Myocyte (in vitro differentiated cells): ENCODE results near the gene CERK. TPM values are rescaled to one million over a fixed set of nuclear protein-coding genes. Genes with fewer than 3 reads are reported as not detected.

Experiments used
- DNase-seq: peaks from one replicate; pipeline ENCODE4 v3.0.0-alpha.2; 2012; ENCODE audit warnings: low read depth
- total RNA-seq: library from RNA; depleted of rRNA; stranded (reverse); fragments of >200 nt; gene quantifications from 2 replicates; pipeline ENCODE4 v1.2.3, GENCODE V29; 2014

Gene CERK
- total RNA-seq, 1 donor from 2014 or later, result 32.9 TPM

DNA sequence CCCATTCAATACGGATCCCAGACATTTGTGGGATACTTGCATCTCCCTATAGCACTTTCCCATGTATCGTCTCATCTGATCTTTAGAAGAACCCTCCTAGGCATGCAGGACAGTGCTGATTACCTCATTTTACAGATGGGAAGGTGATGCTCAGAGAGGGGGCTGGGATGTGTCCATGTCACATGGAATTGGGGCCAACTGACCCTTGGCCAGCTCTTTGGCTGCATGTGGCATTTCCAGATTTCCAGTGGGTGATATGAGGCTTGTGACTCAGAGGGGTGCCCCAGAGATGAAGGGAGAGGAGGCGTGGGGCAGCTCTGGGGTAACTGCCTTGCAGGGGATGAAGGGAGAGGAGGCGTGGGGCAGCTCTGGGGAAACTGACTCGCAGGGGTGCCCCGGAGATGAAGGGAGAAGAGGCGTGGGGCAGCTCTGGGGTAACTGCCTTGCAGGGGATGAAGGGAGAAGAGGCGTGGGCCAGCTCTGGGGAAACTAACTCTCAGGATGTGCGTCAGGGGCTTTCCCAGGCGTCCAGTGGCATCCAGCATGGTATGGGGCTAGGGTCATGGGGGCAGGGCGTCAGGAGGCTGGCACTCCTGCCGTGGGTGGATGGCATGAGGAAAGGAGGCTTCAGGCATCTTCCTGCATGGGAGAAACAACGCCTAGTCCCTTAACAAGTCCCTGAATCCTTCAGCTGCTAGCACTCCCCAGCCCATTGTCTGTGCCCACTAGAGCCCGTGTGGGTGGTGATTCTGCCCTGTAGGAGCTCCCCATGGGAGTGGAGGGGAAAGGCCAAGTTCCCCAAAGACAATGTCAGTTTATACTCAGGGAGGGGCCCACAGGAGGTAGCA is 11.9 kb upstream of the CERK start:
- no peak for DNase-seq

DNA sequence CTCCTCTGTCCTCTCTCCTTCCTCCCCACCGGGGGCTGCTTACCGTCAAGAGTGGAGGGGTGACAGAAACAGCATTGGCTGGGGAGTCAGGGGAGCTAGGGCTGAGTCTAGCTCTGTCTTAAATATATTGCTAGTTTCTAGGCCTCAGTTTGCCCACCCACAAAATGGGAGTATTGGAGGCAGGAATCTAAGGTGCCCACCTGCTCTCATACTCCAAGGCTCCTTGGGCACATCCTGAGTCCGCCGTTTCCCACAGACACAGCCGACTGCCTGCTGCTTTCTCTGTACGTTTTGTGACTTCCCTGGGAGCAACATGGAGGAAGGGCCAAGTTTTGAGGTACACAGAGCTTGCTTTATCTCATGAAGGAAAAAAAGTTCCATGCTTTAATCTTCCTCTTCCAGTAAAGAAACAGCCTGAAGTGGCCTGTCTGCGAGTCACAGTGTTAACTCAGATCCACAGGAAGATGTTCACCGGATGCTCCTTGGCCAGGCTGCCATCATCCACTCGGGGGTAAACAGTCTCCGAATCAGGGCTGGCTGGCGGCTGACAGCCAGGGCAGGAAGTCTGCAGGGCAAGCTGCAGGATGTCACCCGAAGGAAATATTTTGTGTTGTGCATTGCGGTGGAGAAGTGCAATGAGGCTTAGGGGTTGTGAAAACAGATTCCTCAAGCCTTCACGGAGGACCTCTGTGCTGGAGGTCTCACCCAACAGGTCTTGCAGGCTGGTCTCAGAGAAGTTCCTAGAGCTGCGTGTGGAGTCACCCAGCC is 11.0 kb upstream of the CERK start:
- DNase-seq, result no peak

GRCh38 chr22:46748206-46748907 is 10.3 kb upstream of the CERK start:
- no peak for DNase-seq

- peak; percentile 87 for DNase-seq
Measured at GRCh38 chr22:46747646-46748045, 9.6 kb upstream of the CERK start.

- no peak for DNase-seq
Measured at GRCh38 chr22:46746620-46747019, 8.6 kb upstream of the CERK start.

DNA sequence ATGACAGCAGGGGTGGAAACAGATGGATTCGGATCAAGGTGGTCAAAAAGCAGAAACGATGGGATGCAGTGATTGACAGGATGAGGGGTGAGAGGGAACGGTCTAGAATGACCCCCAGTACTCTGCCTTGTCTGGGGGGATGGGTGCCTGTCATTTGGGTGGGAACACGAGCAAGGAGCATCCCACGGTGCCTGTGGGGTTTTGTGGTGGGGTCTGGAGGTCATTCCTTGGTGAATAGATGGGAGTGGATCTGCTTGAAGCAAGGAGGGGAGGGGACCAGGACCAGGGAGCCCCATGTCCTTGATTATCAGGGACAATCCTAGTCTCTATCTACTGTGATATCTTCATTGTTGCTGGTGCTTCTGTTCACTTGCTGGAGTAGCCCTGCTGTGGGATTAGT is 8.1 kb upstream of the CERK start:
- no peak for DNase-seq

GRCh38 chr22:46744581-46744980 is 6.5 kb upstream of the CERK start:
- no peak for DNase-seq

DNA sequence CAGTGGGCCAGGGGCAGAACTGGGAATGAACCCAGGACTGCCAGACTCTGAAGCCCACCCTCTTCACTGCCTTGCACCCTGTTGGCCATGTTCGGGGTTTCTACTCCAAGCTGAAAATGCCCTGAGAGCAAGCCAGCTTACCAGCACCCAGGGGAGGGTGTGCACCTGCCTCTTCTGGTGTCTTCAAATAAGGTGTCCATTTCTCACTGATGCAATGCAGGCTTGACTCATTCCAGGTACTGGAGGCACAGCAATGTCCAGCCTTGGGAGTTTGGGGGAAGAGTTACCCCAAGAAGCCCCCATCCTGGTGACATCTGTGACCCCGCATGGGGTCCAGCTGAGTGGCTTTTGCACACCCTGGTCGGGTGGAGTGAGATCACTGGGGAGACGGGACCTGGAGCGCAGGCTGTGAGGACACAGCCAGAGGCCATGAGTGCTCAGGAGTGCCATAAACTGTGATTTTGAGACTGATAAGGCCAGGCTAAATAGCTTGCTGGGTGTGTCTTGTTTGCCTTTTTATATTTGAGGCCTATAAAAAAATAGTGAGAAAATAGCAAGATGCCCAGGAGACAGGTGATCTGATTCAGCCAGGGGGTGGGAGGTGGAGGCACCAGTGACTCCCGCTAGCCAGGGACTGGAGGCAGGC is 4.6 kb upstream of the CERK start:
- DNase-seq, result no peak

GRCh38 chr22:46741974-46742519 is 4.0 kb upstream of the CERK start:
- DNase-seq, result no peak

GRCh38 chr22:46740910-46741780 is 3.1 kb upstream of the CERK start:
- DNase-seq, result peak; percentile 48

GRCh38 chr22:46739094-46739870 is 1.2 kb upstream of the CERK start:
- no peak for DNase-seq

DNA sequence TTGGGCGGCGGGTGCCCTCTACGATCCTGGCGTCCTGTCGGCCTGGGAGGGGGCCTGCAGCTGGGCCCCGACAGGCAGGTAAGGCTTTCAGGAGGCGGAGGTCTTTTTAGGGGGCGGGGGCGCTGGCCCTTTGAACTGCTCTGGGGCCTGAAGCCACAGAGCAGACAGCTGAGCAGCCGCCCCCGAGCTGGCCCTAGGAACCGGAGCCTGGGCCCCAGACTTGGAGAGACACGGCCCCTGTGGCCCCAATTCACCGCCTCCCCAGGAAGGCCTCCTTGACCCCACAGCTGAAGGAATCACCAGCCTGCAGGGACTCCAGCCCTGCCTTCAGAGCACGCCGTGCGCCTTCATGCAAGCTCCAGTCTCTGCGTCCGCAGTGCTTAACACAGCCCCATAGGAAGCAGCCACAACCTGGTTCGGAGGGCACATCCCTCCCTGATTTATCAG is 618 bp upstream of the CERK start:
- peak; percentile 22 for DNase-seq

GRCh38 chr22:46737105-46737975 is 712 bp downstream of the CERK start:
- peak; percentile 43 for DNase-seq

DNA sequence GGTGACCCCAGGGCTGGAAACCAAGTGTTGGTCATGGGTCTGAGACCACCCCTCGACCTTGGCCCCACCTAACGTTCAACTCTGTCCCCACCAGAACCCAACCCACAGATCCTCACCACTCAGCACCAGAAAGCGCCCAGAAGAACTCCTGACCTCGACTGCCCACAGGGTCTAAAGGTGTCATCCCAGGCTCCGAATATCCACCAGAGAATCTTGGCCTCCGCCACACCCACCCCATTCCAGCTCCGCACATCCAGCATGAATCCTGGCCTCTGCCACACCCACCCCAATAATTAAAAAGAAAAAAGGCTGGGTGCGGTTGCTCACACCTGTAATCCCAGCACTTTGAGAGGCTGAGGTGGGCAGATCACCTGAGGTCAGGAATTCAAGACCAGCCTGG is 1.3 kb downstream of the CERK start:
- no peak for DNase-seq

GRCh38 chr22:46735747-46736608 is 2.1 kb downstream of the CERK start:
- DNase-seq, result no peak

GRCh38 chr22:46734830-46735453 is 3.1 kb downstream of the CERK start:
- no peak for DNase-seq
